GM21526 (cell line): ENCODE measurements around the gene ERC1.
A peak's percentile ranks its signal among the peaks of the same experiment; 100 is the strongest.

Experiments
- ATAC-seq: cut with Tn5 transposase; IDR thresholded peaks from one replicate; pipeline ENCODE4 v1.9.1; 2021; ENCODE audit warnings: moderate library complexity; ENCODE audit not compliant: unreplicated experiment, low FRiP score

The ERC1 gene

GRCh38 chr12:1518591-1519516 is 527.8 kb downstream of the ERC1 start:
- ATAC-seq = no peak

GRCh38 chr12:1519642-1520041 is 528.6 kb downstream of the ERC1 start:
- no peak for ATAC-seq

DNA sequence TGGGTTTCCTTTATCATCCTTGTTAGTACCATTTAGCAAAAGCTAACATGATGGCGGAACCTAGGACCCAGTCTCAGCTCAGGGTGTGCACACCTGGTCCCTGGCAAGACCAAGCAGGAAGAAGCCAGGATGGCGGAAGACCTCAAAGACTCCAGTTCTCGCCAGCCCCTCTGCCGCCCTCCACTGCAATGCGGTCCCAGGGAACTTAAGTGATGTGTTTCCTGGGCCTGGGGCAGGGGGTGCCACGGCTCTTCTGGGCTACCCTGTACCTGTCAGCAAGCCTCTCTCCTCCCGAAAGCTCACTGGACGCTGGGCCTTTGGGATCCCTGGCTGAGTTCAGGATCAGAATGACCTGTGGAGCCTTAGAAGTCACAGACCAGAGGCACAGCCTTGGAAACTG is 532.0 kb downstream of the ERC1 start:
- ATAC-seq = no peak

DNA sequence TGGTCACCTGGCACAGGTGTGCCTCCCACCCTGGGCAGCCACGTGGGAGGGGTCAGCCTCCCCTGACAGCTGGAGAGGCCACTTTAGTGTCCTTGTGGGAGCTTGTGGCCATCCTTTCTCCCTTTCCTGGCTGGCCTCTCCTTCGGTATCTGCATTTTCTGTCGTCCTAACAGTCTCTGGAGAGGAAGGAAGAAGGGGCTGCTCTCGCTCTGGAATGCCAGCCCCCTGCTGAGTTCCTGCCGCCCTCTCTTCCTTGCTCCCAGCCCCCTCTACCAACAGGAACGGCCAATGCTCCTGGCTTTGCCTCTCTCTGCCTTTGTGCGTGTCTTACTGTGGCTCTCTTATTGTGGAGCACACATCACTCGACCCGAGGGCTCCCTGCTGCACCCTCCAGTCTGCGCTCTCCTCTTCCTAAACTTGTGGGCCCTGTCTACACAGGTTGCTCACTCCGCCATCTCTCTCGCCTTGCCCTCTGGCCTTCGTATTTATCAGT is 532.6 kb downstream of the ERC1 start:
- ATAC-seq = no peak

DNA sequence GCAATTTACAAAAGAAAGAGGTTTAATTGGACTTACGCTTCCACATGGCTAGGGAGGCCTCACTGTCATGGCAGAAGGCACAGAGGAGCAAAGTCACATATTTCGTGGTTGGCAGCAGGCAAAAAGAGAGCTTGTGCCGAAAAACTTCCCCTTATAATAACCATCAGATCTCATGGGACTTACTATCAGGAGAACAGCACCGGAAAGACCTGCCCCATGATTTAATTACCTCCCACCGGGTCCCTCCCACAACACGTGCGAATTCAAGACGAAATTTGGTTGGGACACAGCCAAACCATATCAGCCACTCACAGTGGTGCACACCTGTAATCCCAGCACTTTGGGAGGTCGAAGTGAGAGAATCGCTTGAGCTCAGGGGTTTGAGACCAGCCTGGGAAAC is 534.8 kb downstream of the ERC1 start:
- no peak for ATAC-seq

GRCh38 chr12:1527789-1528188 is 536.8 kb downstream of the ERC1 start:
- no peak for ATAC-seq

- ATAC-seq = no peak
Observed at GRCh38 chr12:1528791-1529190, 537.8 kb downstream of the ERC1 start.

- no peak for ATAC-seq
Observed at GRCh38 chr12:1529228-1529861, 538.3 kb downstream of the ERC1 start.

- no peak for ATAC-seq
Observed at GRCh38 chr12:1529862-1530591, 539.0 kb downstream of the ERC1 start.

- no peak for ATAC-seq
Observed at GRCh38 chr12:1530592-1531152, 539.6 kb downstream of the ERC1 start.

GRCh38 chr12:1531153-1531653 is 540.2 kb downstream of the ERC1 start:
- no peak for ATAC-seq

GRCh38 chr12:1531654-1532374 is 540.8 kb downstream of the ERC1 start:
- ATAC-seq = no peak

DNA sequence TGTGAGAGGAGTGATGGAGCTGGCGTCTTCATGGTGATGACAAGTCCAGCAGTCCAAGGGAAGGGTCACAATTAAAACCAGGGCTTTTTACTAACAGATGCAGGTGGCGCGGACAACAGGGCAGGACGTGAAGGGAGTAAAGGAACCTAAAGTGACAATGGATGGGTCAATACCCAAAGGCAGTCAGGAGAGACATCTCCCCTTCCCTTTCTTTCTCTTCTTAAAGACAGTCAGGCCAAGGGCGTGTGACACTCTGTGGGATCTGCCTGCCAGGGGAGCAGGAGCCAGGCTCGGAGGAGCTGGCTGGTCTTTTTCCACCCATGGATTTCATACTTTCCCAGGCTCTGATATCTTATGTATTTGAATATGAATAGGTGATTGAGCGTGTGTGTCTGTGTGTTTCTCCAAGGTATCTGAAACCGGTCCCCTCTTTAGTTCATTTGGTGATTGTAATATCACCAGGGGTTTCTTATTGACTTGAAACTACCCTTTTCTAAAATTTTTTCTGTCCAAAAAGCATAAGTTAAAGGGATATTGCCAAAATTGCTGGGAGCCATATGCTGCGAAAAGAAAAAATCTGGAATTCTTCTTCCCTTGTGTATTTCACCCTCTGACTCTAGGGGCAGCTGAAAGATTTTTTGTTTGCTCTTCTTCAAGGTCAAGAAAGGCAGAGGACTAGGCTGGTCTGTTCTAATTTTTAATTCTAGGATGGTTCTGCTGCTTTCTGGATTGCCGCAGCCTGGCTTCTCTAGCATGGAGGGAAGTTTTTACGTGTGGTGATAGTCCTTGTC is 541.5 kb downstream of the ERC1 start:
- no peak for ATAC-seq

- ATAC-seq = peak; percentile 34
Observed at GRCh38 chr12:1533205-1533601, 542.2 kb downstream of the ERC1 start.

- ATAC-seq = peak; percentile 39
Observed at GRCh38 chr12:1533602-1534304, 542.7 kb downstream of the ERC1 start.

GRCh38 chr12:1534748-1535147 is 543.7 kb downstream of the ERC1 start:
- no peak for ATAC-seq

- no peak for ATAC-seq
Observed at GRCh38 chr12:1536817-1537216, 545.8 kb downstream of the ERC1 start.

DNA sequence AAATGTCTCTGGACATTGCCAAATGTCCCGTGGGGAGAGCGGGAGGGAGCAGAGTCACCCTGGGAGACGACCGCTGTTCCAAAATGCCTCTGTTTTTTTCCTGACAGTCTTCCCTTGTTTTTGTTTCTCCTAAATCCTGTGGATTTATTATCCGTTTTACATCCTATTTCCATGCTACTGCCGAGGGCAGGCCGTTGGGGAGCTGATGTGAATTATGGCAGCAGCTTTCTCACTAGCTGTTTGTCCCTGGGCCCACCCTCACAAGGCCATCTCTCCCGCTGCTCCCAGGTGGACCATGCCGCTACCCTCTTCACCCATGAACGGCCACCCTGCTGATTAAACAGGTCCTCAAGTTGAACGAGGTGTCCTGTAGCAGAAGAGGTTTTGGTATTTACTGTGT is 548.1 kb downstream of the ERC1 start:
- no peak for ATAC-seq

DNA sequence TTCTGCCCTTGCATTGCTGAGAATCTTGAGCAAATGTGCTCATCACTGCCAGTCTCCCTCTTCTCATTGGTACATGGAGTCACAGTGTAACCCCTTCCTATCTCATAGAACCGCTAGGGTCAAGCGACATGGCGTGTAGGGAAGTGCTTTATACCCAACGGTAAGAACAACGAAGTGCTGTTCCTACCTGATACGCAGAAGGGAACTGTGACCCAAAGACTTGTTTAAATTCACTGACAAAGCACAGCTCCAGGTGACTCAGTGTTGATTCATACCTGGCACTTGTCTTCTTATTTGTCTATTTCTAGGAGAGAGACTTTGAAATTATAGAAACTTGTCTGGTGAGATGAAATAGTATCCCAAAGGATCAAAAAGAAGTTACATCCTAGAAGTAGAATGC is 549.7 kb downstream of the ERC1 start:
- ATAC-seq = no peak
